Effector CD8-positive, alpha-beta T cell (primary cell): ENCODE results near the gene TGIF2.
"Not testable (repeated sequence)": the region's sequence is repeated elsewhere in the genome, so short reads cannot be mapped to it uniquely, and the experiment has no call there.

Source experiments
- DNase-seq: peaks from one replicate; lab custom pipeline; 2025; lab: John Stamatoyannopoulos, UW

Gene TGIF2

DNA sequence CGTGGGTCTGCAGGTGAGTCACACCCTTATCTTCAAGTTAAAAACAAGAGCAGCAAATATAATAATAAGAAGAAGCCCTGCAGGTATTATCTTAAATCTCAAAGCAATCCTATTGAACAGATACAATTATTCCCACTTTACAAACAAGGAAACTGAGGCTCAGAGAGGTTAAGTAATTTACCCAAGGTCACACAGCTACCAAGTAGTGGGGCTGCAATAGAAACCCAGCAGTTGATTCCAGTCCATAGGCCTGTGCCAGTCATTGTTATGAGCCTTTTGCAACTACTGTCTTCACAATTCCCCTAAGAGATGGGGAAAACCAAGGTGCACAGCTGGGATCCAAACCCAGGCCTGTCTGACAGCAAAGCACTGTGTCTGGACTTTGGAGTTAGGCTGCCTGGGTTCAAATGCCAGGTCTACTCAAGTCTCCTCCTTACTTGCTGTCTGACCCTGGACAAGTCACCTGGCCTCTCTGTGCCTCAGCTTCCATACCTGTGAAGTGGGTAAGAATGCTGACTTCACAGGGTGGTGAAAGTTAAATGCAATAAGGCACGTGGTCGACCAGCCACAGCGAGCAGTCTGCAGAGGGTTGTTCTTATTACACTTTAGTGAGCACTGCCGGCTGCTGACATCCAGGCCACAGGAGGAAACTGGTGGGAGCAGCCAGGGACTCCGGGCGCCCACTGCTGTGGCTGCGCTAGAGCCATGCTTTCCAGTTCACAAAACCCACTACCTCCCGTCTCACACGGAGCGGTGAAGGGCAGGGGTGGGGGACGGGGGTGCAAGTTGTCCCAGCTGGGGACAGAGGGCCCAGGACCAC is 26.0 kb upstream of the TGIF2 start:
- no peak for DNase-seq

DNA sequence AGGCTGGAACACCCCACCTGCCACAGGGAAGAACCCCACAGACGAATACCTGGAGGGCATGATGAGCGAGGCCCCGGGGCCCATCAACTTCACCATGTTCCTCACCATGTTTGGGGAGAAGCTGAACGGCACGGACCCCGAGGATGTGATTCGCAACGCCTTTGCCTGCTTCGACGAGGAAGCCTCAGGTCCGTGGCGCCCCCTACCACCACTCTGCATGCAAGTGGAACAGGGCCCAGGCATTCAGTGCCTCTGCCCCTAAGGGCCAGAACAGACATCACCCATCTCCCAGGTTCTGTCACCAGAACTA is 25.4 kb upstream of the TGIF2 start:
- DNase-seq: no peak

DNA sequence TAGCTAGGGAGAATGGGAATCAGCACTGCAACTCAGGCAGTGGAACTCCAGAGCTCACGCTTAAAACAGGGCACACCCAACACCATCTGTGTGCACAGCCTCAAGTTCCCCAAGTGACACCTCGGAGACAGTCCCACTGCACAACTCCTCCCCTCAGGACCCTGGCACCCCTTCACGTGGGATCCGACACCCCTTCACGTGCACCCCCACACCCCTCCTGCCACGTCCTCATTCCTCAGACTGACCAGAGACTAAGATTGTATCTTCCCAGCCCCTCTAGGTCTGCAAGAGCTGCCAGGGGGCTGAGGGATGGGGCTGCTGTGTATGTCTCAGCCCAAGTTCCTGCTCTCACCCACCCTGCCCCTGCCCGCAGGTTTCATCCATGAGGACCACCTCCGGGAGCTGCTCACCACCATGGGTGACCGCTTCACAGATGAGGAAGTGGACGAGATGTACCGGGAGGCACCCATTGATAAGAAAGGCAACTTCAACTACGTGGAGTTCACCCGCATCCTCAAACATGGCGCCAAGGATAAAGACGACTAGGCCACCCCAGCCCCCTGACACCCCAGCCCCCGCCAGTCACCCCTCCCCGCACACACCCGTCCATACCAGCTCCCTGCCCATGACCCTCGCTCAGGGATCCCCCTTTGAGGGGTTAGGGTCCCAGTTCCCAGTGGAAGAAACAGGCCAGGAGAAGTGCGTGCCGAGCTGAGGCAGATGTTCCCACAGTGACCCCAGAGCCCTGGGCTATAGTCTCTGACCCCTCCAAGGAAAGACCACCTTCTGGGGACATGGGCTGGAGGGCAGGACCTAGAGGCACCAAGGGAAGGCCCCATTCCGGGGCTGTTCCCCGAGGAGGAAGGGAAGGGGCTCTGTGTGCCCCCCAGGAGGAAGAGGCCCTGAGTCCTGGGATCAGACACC is 24.4 kb upstream of the TGIF2 start:
- no peak for DNase-seq

DNA sequence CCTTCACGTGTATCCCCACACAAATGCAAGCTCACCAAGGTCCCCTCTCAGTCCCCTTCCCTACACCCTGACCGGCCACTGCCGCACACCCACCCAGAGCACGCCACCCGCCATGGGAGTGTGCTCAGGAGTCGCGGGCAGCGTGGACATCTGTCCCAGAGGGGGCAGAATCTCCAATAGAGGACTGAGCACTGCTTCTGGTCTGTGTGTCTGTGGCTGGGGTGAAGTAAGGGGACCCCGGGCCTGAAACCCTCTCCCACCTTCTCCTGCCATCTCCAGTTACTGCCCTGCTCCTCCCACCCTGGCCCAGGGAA is 23.8 kb upstream of the TGIF2 start:
- DNase-seq: no peak

DNA sequence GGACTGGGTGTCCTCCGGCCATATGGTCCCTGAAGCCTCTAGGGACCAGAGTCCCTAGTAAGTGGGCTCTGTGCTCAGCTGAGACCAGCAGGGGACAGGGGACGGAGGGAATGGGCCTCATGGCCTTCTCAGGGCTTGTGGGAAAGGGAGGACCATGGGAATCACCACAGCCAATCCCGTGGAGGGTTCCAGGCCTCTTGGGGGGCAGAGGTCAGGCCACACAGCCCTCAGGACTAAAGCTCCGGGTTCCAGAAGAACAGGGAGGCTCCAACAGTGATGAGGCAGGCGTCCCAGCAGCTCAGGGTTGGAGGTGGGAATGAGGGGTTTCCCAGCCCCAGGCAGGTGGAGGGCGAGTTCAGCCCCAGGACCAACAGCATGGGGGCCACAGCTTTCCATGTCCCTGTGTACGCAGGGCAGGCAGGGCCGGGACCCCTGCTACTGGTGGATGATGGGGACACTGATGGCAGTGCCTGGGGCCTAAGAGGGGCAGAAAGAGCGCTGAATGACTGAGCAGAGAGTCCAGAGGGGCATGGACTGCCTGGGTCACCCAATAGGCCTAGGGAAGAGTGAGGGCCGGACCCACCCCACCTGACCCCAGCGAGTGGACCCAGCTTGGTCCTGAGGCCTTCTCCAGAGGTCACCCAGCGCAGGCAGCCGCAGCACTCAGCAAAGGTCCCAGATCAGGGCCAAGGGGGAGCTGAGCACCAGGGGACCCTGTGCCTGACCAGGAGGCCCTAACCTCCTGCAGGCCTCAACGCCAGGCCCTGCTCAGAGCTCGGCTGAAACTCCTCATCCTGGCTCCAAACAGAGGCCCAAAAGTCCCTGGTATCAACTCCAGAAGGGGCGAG is 23.2 kb upstream of the TGIF2 start:
- DNase-seq: no peak

DNA sequence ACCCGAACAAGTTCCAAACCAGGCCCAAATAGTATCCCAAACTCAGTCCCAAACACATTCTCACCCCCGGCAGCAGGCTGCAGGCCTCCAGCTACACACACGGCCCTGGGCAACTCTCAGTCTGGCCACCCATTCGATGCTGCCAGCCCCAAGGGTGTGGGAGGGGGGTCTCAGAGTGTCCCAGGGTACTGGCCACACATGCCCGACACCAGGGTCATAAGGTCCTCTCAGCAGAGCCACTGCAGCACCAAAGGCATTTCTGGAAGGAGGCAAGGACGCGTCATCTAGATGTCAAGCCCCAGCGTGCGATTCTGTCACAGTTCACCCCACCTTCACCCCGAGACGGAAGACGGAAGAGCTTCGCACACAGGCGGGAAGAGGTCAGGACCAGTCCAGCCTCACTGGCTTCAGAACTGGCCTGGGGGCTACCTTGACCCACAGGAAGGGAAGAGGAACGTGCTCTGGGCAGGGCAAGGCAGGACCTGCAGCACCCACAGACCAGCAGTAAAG is 22.6 kb upstream of the TGIF2 start:
- no peak for DNase-seq

DNA sequence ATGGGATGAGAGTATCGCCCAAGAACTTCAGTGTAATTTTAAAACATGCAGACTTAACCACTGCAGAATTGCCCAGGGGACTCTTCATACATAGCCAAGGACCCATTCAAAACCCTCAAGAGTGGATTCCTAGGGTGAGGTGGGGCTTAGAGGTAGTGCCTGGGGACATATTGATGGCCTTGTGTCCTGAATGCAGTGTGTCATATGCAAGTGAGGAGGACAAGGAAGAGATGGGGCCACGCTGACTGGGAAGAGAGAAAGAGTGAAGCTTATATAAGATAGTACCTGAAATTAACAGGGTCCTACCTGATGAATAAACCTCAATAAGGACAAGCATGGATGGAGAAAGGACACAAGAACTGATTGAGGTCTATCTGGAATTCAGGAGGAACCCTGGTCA is 18.1 kb upstream of the TGIF2 start:
- DNase-seq: no peak

DNA sequence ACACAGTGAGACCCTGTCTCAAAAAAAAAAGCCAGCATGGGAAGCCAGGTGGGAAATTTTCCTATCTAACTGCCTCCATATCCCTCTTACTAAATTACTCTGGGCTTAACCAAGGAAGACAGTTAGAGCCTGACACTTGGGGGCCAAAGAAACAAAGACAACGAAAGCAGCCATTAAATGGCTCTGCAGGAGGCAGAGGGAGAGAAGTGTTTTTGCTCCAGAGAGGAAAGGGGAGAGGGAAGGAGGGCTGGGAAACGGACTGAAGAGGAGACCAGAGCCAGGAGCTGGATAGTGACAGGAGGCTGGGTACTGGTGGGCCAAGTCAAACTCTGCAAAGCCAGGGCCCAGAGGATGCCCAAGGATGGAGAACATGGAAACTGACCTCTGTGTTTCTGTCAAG is 10.7 kb upstream of the TGIF2 start:
- no peak for DNase-seq

DNA sequence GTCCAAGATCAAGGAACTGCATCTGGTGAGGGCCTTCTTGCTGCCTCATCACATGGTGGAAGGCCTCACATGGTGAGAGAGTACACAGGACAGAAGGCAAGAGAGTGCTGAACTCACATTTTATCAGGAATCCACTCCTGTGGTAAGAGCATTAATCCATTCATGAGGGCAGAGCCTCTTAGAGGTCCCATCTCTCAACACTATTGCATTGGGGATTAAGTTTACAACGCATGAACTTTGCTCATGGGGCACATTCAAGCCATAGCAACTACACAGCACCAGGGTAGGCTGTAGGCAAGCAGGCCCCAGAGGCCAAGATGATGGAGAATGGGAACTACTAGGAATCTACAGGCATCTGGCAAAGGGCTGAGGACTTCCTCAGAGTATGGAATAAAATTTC is 10.0 kb upstream of the TGIF2 start:
- no peak for DNase-seq

DNA sequence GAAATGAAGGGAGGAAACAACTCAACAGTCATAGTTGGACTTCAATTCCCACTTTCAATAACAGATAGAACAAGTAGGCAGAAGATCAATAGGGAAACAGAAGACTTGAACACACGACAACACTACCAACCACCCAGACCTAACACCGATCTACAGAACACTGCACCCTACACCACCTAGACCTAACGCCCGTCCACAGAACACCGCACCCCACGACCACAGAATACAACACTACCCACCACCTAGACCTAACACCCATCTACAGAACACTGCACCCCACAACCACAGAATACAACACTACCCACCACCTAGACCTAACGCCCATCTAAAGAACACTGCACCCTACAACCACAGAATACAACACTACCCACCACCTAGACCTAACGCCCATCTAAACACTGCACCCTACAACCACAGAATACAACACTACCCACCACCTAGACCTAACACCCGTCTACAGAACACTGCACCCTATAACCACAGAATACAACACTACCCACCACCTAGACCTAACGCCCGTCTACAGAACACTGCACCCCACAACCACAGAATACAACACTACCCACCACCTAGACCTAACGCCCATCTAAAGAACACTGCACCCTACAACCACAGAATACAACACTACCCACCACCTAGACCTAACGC is 9.2 kb upstream of the TGIF2 start:
- DNase-seq: not testable (repeated sequence)

DNA sequence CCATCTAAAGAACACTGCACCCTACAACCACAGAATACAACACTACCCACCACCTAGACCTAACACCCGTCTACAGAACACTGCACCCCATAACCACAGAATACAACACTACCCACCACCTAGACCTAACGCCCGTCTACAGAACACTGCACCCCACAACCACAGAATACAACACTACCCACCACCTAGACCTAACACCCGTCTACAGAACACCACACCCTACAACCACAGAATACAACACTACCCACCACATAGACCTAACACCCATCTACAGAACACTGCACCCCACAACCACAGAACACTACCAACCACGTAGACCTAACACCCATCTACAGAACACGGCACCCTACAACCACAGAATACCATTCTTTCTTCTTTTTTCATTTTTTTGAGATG is 8.7 kb upstream of the TGIF2 start:
- DNase-seq: not testable (repeated sequence)

DNA sequence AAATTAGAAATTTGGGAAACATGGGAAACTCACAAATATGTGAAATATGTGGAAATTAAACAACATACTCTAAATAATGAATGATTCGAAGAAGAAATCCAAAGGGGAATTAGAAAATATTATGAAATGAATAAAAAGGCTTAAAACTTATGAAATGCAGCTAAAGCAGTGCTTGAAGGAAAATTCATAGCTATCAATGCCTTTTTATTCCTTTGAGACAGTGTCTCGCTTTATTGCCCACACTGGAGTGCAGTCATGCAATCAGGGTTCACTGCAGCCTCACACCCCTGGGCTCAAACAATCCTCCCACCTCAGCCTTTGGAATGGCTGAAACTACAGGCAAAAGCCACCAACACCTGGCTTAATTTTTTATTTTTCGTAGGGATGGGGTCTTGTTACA is 7.9 kb upstream of the TGIF2 start:
- DNase-seq: no peak

DNA sequence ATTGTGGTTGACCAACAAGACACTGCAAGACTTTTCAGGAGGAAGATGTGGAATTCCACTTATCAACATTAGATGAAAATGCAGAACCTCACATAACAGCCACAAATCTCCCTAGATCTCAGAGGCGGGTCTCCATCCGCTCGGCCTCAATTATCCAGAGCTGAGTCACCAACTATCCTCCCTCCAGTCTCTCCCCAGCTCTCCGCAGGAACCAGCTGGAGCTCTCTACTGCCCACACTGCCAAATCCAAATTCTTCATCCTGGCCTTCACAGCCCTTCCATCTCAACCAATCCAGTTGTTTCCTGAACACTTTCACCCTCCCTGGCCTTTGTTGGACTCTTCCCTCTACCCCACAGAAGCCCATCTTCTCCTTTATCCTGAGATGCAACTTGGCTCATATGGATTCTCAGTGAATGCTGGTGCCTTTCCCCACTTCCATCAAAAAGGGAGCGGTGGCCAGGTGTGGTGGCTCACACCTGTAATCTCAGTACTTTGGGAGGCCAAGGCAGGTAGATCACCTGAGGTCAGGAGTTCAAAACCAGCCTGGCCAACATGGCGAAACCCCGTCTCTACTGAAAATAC is 3.5 kb upstream of the TGIF2 start:
- no peak for DNase-seq

DNA sequence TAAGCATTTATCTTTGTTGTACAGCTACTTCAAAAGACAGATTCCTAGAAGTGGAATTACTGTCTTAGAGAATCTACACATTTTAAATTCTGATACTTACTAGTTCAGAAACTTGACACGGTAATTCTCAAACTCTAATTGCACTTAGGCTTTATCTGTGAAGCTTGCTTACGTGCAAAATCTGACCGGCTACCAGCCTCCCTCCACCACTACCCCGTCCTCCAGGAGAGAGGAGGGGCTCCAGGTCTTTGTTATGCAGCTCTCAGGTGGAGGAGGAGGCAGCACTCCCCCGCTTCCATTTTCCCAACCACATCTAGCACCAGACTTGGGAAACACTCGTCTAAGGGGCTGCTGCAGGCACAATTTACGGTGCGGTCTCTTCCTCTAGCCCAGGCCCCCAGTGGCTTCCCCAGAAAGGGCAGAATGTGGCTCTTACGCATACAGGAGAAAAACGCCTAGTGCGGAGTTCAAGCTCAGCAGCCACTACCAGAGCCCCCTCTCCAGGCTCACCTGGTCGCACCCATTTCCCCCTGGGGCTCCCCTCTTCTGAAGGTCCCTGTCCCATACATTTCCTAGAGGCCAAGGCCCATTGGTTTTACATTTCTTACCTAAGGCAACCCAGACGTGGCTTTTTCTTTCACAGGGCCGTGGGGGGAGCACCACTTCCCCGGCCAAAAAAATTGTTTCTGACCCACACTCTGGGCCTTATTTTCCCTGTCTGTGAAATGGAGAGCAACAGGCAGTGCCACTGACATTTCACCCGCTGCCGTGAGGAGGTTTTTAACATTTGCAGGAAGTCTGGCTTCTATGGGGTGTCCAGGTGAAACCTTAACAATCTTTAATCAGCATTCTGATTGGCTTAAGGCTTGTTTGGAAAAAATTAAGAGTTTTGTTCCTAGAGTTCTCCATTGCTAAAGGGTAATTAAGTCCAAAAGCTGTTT is 1.6 kb upstream of the TGIF2 start:
- no peak for DNase-seq

DNA sequence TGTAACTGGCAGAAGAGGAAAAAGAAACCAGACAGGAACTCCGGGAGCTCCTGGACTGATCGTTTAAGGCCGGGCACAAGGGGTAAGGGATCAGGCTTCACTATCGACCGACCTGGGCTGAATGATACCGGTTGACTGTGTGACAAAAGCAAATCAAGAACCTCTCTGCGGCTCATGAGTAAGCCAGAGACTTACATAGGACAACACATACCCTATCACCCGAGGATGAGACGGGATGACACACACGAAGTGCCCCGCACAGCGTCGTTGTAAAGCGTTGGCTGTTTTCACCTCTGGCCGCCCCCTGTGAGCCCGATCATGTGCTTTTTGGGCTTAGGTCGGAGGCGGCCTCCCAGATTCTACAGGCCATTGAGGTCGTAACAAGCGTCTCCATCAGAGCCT is 695 bp upstream of the TGIF2 start:
- DNase-seq: peak; percentile 44

DNA sequence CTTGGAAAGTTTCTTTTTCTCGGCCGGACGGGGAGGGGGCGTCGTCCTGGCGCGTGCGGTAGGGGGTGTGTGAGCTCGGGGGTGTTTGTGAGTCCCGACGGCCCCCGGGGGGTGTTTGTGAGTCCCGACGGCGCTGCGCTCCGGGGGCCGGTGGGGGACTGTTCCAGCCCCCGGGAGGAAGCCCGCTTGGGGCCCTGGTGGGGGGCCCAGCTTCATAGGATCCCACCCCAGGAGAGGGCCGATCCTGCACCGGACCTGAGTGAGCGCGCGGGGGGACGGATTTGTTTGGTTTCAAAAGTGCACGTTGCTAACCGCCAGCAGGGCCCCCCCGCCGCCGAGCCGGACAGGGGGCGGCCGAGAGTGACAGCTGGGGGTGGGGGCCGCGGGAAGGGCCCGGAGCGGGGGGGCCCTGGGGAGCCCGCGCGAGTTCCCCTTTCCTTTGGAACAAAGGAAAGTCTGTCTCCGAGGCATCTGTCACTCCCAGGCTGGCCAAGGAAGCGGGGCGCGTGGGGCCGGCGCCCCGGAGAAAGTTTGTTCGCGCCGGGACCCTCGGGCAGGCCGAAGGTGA is 485 bp downstream of the TGIF2 start:
- DNase-seq: peak; percentile 51

DNA sequence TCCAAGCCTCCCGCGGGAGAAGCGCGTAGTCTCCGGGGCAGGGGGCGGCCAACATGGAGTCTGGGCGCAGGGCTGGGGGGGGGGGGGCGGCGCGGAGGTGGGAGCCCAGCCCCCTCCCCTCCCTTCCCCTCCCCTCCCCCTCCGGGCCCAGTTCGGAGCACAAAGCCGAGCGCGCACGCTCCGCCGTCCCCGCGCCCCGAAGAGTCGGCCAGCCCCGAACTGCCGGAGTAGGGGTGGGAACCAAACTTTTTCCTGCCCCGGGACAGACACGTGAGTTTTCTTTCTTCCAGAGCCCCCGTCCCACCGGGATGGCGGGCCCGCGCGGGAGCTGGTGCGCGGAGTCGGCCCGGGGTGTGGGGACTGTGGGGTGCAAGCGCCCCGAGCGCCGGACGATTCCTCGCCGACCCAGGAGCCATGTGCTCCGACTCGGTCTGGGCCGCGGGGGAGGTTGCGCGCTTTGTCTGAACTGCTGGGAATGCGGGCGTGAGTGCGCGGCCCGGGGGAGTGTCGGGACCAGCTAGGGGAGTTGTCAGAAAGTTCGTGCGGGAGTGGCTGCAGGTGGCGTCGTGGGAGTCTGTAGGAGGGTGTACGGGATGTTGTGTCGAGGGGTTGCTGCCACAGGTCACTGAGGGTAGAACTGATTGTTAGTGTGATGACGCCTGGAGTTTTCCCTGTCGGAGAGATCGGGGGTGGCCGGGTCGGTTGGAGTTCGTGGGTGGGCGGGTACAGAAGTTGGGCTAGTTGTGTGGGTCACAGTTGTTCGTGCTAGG is 1.2 kb downstream of the TGIF2 start:
- peak; percentile 40 for DNase-seq

DNA sequence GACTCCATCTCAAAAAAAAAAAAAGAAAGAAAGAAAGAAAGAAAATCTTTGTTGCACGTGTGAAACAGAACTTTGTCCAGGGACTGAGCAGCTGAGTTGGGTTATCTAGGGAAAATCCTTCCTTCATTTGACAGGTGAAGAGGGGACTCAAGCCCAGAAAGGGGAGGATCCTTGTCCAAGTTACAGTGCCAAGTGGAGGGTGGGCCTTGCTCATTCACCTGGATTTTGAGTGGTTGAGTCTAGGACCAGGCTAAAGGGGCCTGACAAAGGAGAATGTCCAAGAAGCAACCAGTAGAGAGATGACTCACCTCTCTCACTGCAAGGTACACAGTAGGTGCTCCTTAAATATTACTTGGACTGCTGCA is 2.7 kb downstream of the TGIF2 start:
- no peak for DNase-seq

DNA sequence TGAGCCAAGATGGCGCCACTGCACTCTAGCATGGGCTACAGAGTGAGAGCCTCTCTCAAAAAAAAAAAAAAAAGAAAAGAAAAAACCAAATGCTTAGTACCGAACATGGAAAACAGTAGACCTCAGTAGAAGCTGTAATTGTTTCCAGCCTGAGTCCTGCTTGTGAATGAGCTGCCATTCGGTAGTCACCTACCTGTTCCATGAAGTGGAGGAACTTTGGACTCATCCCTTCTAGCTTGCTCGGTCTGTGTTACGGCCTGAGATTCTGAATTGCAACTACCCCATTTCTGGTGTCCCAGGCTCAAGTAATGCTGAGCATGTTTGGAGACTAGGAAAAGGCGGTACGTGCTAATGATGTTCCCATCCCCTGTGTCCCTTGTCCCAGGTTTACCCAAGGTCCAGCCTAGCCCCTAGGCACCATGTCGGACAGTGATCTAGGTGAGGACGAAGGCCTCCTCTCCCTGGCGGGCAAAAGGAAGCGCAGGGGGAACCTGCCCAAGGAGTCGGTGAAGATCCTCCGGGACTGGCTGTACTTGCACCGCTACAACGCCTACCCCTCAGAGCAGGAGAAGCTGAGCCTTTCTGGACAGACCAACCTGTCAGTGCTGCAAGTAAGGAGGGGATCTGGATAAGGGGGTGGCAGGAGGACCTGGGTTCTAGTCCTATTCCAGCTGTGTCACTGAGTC is 5.1 kb downstream of the TGIF2 start:
- no peak for DNase-seq
